Measurements from ENCODE around the gene GIMAP1.

The GIMAP1 gene

DNA sequence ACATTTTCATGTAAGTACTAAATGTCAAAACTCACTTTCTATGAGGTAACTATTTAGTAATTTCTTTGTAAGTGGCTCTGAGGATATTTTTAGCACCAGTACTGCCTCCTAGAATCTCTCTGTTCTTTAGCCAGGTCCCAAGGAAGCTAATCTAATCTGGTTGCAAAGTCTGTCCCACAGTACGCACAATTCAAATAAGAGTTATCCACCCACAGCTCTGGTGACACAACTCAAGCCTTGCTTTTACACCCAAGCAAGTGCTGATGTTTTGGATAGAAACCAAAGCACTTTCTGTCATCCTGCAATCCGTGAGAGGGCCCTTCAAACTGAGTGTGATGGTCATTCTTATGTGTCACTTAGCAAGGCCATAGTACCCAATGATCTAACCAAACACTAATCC, 35.3 kb downstream of the GIMAP1 start:
- DNase-seq = no peak

DNA sequence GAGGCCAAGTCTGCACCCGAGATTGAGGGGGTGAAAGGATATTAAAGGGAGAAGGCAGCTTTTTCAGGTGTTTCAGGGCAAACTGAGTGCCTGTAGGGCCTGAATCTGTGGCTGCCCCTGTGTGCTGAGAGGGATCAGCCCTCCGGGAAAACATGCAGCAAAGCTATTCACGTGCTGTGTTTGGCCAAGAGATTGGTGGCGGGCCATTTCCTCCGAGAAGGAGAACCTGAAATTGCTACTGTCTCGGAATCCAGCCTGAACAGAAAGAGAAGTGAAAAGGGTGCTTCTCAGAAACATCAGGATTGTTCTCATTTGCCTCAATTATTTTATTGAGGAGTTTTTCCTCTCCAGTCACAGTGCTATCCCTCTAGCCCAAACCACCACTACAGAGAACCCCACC, 36.8 kb downstream of the GIMAP1 start:
- no peak for DNase-seq

DNA sequence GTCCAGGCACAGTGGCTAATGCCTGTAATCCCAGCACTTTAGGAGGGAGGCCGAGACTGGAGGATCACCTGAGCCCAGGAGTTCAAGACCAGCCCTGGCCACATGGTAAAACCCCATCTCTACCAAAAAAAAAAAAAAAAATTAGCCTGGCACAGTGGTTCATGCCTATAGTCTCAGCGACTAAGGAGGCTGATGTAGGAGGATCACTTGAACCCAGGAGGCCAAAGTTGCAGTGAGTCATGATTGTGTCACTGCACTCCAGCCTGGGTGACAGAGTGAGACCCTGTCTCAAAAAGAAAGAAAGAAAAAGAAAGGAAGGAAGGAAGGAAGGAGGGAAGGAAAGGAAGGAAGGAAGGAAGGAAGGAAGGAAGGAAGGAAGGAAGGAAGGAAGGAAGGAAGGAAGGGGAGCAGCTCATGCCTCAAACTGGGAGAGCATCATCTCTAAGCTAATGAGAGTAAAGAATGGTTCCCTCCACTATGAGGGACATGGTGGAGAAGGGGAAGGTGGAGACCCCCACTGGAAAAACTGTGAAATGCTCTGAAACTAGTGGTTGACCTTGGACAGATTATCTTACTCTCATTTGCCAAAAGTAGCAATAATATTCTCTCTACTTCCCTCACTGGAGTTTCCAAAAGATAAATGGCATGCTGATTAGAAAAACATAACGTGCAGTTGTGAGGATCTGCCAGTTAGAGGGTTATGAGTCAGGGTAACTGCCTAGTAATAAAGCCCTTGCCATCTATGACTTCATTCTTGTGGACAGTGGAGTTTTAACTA, 37.6 kb downstream of the GIMAP1 start:
- DNase-seq = no peak

DNA sequence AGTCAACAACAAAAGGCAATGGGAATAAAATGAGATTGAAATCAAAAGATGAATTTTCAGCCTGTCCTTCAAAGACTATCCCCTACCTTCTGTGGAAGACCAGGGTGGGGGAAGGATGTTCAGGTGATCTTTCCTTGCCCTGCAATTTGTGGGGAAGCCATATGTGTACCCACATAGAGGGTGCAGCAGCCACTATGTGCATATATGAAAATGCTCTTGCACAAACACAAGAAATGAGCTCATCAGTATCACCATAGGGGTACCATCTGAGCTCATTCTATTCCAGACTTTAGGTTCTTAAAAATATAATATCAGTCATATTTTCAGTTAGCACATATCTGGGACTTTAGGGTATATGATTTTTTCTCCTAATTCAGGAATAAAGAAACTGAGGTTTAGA, 38.5 kb downstream of the GIMAP1 start:
- no peak for DNase-seq

DNA sequence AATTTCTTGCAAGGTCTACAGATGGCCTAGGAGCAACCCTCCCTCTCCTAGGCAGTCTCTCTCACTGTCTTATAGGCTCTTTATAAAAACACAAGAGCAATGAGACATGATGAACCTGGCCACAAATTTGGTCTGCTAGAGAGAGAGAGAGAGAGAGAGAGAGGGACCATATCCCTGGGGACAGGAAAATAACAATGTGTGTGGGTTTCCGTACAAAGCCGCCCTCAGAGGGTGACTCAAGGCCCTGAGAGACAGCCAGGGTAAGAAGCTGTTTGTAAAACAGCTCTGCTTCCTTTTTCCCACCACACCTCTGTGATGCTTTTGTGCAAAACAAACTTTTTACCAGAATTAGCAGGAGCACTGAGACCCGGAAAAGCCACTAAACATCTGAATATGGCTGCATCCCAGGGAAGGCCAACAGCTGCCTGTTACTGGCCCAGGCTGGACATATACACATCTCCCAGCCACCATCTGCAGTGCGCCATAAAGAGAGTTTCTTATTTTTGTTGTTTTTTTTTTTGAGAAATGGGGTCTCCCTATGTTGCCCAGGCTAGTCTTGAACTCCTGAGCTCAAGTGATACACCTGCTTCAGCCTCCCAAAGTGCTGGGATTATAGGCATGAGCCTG, 39.2 kb downstream of the GIMAP1 start:
- DNase-seq = no peak

DNA sequence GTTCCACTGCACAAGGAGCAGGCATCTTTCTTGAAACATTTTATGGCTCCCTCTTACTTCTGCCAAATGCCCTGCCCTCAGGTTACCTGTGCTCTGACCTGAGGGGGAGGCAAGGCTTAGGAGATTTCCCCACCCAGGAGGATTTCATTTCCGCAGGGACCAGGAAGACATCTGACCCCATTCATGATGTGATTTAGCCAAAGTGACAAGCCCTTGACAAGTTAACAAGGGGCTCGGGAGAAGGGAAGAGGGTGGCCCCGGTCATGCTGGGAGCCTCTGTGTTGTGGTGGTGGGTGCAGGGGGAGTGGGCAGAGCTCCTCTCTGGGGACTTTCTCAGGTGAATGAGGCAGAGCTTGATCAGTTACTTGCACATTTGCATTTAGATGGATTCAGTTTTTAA, 39.8 kb downstream of the GIMAP1 start:
- DNase-seq = no peak

DNA sequence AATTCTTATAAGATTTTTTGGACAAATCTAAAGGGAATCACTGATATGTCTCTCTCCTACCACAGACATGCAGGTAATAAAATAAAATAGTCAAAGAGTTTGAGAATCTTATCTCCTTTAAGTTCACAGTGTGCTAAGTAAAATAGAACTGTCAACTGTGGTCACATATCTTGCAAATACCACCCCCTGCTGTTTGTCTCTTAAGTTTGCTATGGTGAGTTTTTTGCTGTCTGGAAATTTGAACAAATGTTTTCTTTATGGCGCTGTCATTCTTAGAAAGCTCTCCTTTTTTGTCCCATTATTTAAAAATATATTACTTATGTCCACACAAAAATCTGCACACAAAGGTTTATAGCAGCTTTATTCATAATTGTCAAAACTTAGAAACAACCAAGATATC, 40.4 kb downstream of the GIMAP1 start:
- DNase-seq = no peak

DNA sequence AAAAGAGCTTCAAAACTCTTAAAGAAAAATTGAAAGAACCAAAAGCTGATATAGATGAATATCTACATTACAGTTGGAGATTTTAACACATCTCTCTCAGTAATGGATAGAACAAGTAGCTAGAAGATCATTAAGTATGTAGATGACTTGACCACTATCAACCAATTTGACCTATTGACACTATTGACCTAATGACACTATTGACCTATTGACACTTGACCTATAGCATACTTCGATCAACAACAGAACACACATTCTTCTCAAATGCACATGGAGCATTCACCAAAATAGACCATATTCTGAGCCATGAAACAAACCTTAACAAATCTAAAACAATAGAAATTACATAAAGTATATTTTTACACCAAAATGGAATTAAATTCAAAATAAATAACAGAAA, 43.1 kb downstream of the GIMAP1 start:
- DNase-seq = no peak

DNA sequence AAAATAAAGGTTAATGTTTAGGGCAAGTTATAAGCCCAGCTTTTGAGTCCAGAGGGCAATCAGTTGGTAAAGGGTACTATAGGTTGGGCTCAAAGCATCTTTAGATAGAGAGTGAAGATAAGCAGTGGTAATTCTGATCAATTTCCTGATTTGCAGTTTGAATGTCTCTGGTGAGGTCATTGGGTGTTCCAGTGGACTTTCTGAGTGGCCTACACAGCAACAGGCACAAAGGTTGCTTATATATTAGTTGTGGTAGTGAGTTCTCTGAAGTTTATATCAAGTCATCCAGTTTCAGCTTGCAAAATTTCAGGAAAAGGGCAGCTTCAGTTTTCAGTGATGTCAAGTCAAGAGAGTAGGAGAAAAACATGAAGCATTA, 49.9 kb downstream of the GIMAP1 start:
- DNase-seq = no peak

DNA sequence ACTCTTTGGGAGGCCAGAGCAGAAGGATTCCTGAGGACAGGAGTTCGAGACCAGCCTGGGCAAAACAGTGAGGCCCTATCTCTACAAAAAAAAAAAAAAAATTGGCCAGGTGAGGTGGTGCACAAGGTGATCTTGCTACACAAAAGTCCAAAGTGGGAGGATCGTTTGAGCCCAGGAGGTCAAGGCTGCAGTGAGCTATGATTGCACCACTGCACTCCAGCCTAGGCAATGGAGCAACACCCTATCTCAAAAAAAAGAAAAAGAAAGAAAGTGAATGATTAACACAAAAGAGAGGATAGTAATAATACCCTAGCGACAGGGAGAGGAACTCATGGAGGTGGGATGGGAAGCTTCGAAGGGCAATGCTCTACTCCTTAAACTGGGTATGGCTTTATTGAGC, 53.4 kb downstream of the GIMAP1 start:
- DNase-seq = no peak
